Ovary (tissue), 9 donors: ENCODE data around the gene OSBPL8. TPM values are rescaled to one million over a fixed set of nuclear protein-coding genes. Genes with fewer than 3 reads are reported as not detected.

ENCODE experiments used
- DNase-seq, 5 donors: peaks; one replicate each; pipeline ENCODE4 v3.0.0-alpha.2; 2019 to 2020
- H3K27ac ChIP-seq, 2 donors: fragments of 200-600 bp; one replicate each; pipeline versions ENCODE4 v1.5.1 to v1.8.0; 2019 to 2022
- H3K27me3 ChIP-seq: fragments of 200-600 bp; one replicate; pipeline ENCODE4 v1.8.0; 2022
- H3K36me3 ChIP-seq: fragments of 200-600 bp; sonication (generic); one replicate; pipeline ENCODE4 v1.5.1; 2019
- H3K4me1 ChIP-seq: one replicate; pipeline ENCODE4 v1.8.1; 2013; ENCODE audit warnings: mild to moderate bottlenecking, moderate library complexity; ENCODE audit not compliant: insufficient read depth
- H3K4me3 ChIP-seq: fragments of 200-600 bp; sonication (generic); one replicate; pipeline ENCODE4 v1.5.1; 2017
- H3K9me3 ChIP-seq, 2 donors: fragments of 200-600 bp in 1 of 2; sonication (generic) in 1 of 2; one replicate each; pipeline versions ENCODE4 v1.5.1 to v1.8.1; 2013 to 2019; ENCODE audit warnings: mild to moderate bottlenecking in 1 of 2, moderate library complexity in 1 of 2
- CTCF ChIP-seq, 3 donors: fragments of 450-650 bp in 2 of 3; fragments of 200-600 bp in 1 of 3; IDR thresholded peaks; one replicate each; pipeline versions ENCODE4 v1.5.1 to v1.8.0; 2016 to 2022; ENCODE audit warnings: antibody characterized with exemption in 3 of 3, mild to moderate bottlenecking in 1 of 3
- EP300 ChIP-seq: sonication (generic); formaldehyde crosslinking; IDR thresholded peaks from one replicate; pipeline ENCODE4 v1.6.1; 2017; ENCODE audit warnings: antibody characterized with exemption
- POLR2A ChIP-seq: fragments of 450-650 bp; IDR thresholded peaks from one replicate; pipeline ENCODE4 v1.6.1; 2017; ENCODE audit warnings: antibody characterized with exemption, mild to moderate bottlenecking, moderate library complexity
- WGBS, 3 donors: extraction: QIAGEN DNeasy Blood & Tissue Kit in 1 of 3; methylation state at CpG; one replicate each; pipeline versions ENCODE4 v1.1.5 to v1.1.7; 2013 to 2017; 5-methylcytosine and 5-hydroxymethylcytosine counted together
- intact Hi-C, 4 donors: fragments of 100-400 bp; cut with DNase I; formaldehyde crosslinking; loops; one replicate each; pipeline versions ENCODE4 v1.11.0 to v1.15.1; 2022 to 2023
- polyA plus RNA-seq, 2 donors: library from polyadenylated mRNA; stranded (reverse); fragments of 200-250 nt in 1 of 2; fragments of 350-450 nt in 1 of 2; fragmentation: Illumina TruSeq in 1 of 2; extraction: RNeasy Lipid Tissue Mini Kit (QIAGEN cat#74804) in 1 of 2; gene quantifications; one replicate each; pipeline ENCODE4 v1.2.3, GENCODE V29; 2013 to 2014
- total RNA-seq, 7 donors: library from RNA; depleted of rRNA in 2 of 7; stranded (reverse); fragments of >200 nt in 2 of 7; fragmentation: NEBNext Ultra II Directional in 3 of 7; extraction: Animal tissue kit (Norgen Biotek cat#: 25700) in 3 of 7; gene quantifications; one replicate each; pipeline versions ENCODE4 v1.1.0 to v1.2.4, GENCODE V29; 2016 to 2023
- donor health status: DM: no; HTN: no; CAD: no; lungs with moderate emphysema.
- donor health status: DM: no; HTN: no; CAD: no.
- donor health status: Bipolar disorder and iron deficiency.
- donor health status: DM: yes; HTN: yes; CAD: no.
- donor health status: DM: no; HTN: no; CAD: no.
- donor health status: DM: yes; HTN: yes; CAD: no.

The OSBPL8 gene
- total and polyA plus RNA-seq, 9 donors, result 12.5 to 63.0 (median 56.9) TPM

DNA sequence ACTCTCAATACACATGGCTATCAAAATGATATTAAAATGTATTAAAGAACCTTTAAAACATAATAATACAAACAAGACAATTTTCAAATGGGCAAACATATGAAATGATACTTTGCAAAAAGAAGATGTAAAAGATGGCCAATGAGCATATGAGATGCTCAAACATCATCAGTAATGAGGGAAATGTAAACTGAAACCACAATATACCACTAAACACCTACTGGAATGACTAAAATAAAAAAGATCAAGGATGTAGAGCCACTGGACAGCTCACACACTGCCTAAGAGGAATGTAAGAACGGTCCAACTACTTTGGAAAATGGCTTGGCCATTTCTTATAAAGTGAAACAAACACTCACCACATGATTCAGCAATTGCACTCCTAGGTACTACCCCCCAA is 114.1 kb downstream of the OSBPL8 start:
- no peak for DNase-seq
- intact Hi-C loops, result no loop called here

GRCh38 chr12:76444408-76444984 is 115.1 kb downstream of the OSBPL8 start:
- WGBS, 3 donors, result 70 to 90% (median 83%) methylated on average over 1 of the region's 1 CpG
- H3K36me3 ChIP-seq, result no peaks in the 10 kb centered on the region
- intact Hi-C loops, result no loop called here
- H3K27me3 ChIP-seq, result no peaks in the 10 kb centered on the region
- H3K4me3 ChIP-seq, result no peak overlapping the region
- no peak for DNase-seq
- peaks cover 2% of the 10 kb centered on the region for H3K4me1 ChIP-seq
- TF ChIP-seq EP300 (no peak), CTCF (IDR thresholded peaks at IDR 0.05) (no peak), POLR2A (no peak)
- no peak overlapping the region for H3K27ac ChIP-seq
- no peaks in the 10 kb centered on the region for H3K9me3 ChIP-seq

More for the DNA sequence above, 114.1 kb downstream of the OSBPL8 start:
- TF ChIP-seq CTCF (IDR thresholded peaks at IDR 0.05), result no peak
- TF ChIP-seq EP300, result no peak
- H3K4me3 ChIP-seq, result no peak overlapping the region
- WGBS, 3 donors, result 91 to 96% (median 95%) methylated on average over 1 of the region's 1 CpG
- no peak overlapping the region for H3K27ac ChIP-seq
- no peaks in the 10 kb centered on the region for H3K9me3 ChIP-seq
- no peaks in the 10 kb centered on the region for H3K27me3 ChIP-seq
- H3K36me3 ChIP-seq, result no peaks in the 10 kb centered on the region
- peaks cover 2% of the 10 kb centered on the region for H3K4me1 ChIP-seq

DNA sequence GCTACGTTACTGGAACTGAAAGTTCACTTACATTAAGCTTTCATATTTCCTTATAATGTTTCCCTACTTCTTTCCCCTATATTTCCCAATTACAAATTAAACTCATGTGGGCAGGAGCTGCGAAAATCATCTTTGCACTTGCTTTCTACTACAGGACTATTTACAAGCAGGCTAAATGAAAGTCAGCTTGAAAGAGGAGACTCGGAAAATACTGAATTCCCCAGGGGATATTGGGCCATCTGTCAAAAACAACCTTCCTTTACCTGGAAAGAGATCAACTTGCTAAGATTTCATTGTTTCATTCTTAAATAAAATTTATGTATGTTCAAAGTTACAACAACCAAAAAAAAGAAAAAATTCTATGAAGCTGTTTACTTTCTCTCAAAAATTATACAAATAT is 118.6 kb downstream of the OSBPL8 start:
- no peak for DNase-seq
- no peak for TF ChIP-seq CTCF (IDR thresholded peaks at IDR 0.05)
- TF ChIP-seq EP300, result no peak
- TF ChIP-seq POLR2A, result no peak
- 91 to 97% (median 95%) methylated on average over 3 of the region's 3 CpGs for WGBS, 3 donors

DNA sequence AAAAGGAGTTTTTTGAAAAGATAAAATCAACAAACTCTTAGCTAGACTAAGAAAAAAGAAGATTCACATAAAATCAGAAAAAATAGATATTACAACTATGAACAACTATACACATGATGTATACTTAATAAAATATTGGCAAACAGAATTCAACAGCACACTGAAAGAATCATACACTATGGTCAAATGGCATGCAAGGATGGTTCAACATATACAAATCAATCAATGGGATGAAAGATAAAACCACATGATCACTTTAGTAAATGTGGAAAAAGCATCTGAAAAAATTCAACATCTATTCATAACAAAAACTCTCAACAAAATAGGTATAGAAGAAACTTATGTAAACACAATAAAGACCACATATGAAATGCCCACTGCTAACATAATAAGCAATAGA is 126.8 kb downstream of the OSBPL8 start:
- no peak for DNase-seq
- Histone ChIP-seq H3K9me3 (no peaks in the 10 kb centered on the region), H3K36me3 (no peaks in the 10 kb centered on the region), H3K27me3 (no peaks in the 10 kb centered on the region), H3K4me1 (no peaks in the 10 kb centered on the region), H3K4me3 (no peak overlapping the region), H3K27ac (no peak overlapping the region)
- intact Hi-C loops, result no loop called here
- no peak for TF ChIP-seq POLR2A

More for the DNA sequence above, 118.6 kb downstream of the OSBPL8 start:
- H3K9me3 ChIP-seq, result no peaks in the 10 kb centered on the region
- no peaks in the 10 kb centered on the region for H3K36me3 ChIP-seq
- no peak overlapping the region for H3K27ac ChIP-seq
- peaks cover 2% of the 10 kb centered on the region for H3K4me1 ChIP-seq
- no peak overlapping the region for H3K4me3 ChIP-seq
- intact Hi-C loops, result no loop called here
- H3K27me3 ChIP-seq, result no peaks in the 10 kb centered on the region

GRCh38 chr12:76428117-76428516 is 131.5 kb downstream of the OSBPL8 start:
- no peak for DNase-seq
- Histone ChIP-seq H3K36me3 (no peaks in the 10 kb centered on the region), H3K27ac (no peak overlapping the region), H3K27me3 (no peaks in the 10 kb centered on the region), H3K4me3 (no peak overlapping the region), H3K4me1 (no peaks in the 10 kb centered on the region), H3K9me3 (peaks cover 0 to 4% of the 10 kb centered on the region in 2 donors)
- intact Hi-C loops, result no loop called here
- TF ChIP-seq CTCF (IDR thresholded peaks at IDR 0.05), result no peak
